PFSK-1 (cell line): ENCODE results near the gene EPHB6.

ENCODE experiments used
- FOXP2 ChIP-seq: optimal IDR thresholded peaks from 2 replicates; pipeline ENCODE3; 2011; ENCODE audit warnings: borderline replicate concordance, control low read depth, inconsistent platforms; ENCODE audit not compliant: insufficient read depth; ENCODE audit errors: extremely low read length, extremely low read depth
- POLR2AphosphoS5 ChIP-seq: IDR thresholded peaks from 2 replicates; pipeline ENCODE4 v1.6.1; 2012; ENCODE audit warnings: low read depth, mild to moderate bottlenecking, control low read depth, low read length, moderate library complexity
- SIN3A ChIP-seq: IDR thresholded peaks from 2 replicates; pipeline ENCODE4 v1.6.1; 2012; ENCODE audit warnings: mild to moderate bottlenecking, low read length, moderate library complexity, borderline replicate concordance; ENCODE audit not compliant: insufficient read depth
- TAF1 ChIP-seq: IDR thresholded peaks from 2 replicates; pipeline ENCODE4 v1.6.1; 2012; ENCODE audit warnings: low read length, control low read depth, borderline replicate concordance; ENCODE audit not compliant: insufficient read depth
- TF ChIP-seq, protein P1 (sequence below), 2 experiments: IDR thresholded peaks; 2 replicates each; pipeline versions ENCODE4 v1.6.1 to v1.8.0; 2011 to 2012; ENCODE audit warnings: low read depth in 2 of 2, low read length in 2 of 2, control low read depth in 1 of 2, inconsistent platforms in 1 of 2, mild to moderate bottlenecking in 1 of 2, moderate library complexity in 1 of 2; ENCODE audit not compliant: insufficient read depth in 1 of 2

Gene EPHB6

DNA sequence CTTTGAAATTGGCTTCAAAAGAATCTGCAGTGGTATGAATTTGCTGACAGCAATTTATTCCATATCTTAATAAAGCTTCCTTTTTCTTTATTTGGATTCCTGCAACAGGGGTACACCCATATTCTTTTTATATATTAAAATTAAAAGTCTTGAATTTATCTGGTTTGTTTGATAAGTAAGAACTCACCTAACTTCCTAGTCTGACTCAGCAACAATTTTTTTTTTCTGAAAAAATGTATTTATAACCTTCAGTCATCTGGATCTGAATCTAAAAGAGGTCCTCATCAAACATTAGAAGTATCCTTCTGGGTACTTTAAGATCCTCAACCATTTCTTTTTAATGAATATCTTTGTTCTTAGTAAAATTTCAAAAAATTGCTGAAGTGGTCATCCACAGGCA is 4.5 kb downstream of the EPHB6 start:
- TF ChIP-seq, protein P1, sequence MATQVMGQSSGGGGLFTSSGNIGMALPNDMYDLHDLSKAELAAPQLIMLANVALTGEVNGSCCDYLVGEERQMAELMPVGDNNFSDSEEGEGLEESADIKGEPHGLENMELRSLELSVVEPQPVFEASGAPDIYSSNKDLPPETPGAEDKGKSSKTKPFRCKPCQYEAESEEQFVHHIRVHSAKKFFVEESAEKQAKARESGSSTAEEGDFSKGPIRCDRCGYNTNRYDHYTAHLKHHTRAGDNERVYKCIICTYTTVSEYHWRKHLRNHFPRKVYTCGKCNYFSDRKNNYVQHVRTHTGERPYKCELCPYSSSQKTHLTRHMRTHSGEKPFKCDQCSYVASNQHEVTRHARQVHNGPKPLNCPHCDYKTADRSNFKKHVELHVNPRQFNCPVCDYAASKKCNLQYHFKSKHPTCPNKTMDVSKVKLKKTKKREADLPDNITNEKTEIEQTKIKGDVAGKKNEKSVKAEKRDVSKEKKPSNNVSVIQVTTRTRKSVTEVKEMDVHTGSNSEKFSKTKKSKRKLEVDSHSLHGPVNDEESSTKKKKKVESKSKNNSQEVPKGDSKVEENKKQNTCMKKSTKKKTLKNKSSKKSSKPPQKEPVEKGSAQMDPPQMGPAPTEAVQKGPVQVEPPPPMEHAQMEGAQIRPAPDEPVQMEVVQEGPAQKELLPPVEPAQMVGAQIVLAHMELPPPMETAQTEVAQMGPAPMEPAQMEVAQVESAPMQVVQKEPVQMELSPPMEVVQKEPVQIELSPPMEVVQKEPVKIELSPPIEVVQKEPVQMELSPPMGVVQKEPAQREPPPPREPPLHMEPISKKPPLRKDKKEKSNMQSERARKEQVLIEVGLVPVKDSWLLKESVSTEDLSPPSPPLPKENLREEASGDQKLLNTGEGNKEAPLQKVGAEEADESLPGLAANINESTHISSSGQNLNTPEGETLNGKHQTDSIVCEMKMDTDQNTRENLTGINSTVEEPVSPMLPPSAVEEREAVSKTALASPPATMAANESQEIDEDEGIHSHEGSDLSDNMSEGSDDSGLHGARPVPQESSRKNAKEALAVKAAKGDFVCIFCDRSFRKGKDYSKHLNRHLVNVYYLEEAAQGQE (IDR thresholded peaks at IDR 0.05; ENCODE audit: insufficient read depth in 1 of 2, low read depth in 2 of 2, low read length in 2 of 2): no peak
- TF ChIP-seq SIN3A: no peak
- TF ChIP-seq TAF1: no peak
- TF ChIP-seq POLR2AphosphoS5: no peak
- TF ChIP-seq FOXP2: no peak

DNA sequence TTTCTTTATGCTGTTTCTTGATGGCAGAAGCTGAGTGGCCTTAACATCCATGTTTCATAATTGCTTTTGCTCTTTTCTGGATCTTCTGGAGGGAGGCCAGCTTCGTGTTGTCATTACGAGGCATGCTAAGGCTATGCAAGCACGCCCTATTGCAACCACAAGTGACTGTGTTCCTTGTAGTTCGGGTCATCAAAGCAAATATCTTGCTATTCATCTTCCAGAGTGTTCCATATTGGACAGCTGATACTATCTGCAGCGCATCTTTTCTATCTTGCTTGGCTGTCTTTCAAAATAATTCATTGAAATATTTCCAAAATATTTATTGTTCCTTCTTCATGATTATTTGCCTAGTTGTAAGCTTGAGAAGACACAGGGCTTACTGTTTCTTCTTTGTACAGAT is 5.0 kb downstream of the EPHB6 start:
- TF ChIP-seq SIN3A: no peak

DNA sequence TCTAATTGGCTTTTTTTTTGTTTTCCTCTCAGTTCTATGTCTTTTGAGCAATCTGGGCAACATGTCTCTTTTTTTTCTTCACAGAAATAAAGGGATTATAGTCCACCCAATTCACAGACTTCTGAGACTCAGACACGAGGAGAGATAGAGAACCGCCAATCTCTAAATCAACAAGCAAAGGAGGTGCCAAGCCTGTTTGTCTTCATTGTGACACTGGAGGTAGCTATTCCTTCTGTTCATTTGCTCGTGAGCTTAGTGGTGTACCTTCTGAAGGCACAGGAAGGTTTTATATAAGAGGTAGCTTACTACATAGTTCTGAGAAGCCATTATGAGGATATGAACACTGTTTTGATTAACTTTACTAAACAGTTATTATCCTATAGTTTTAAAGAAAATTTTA is 6.1 kb downstream of the EPHB6 start:
- TF ChIP-seq POLR2AphosphoS5 (no peak), TAF1 (no peak), SIN3A (no peak), FOXP2 (no peak)
- TF ChIP-seq, protein P1 (IDR thresholded peaks at IDR 0.05; ENCODE audit: insufficient read depth in 1 of 2, low read depth in 2 of 2, low read length in 2 of 2): no peak

DNA sequence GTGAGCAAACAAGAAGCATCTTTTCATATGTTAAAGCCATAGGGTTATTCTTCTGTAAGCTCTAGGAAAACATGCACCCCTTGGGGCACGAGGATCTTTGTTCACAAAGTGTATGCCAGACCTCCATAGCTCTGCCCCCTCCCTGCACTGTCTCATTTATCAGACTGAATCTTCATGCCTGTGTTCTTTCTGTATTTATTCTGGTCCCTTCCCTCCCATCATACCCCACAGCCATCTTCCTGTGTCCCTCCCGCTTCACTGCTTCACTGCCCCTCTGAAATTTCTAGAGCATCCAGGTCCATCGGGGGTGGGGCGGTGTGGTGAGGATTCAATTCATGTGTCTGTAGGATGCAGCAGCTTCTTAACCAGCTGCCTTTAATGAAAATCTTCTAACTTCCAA is 7.5 kb downstream of the EPHB6 start:
- TF ChIP-seq POLR2AphosphoS5 (no peak), FOXP2 (no peak), SIN3A (no peak), TAF1 (no peak)
- TF ChIP-seq, protein P1 (IDR thresholded peaks at IDR 0.05; ENCODE audit: insufficient read depth in 1 of 2, low read depth in 2 of 2, low read length in 2 of 2): no peak

DNA sequence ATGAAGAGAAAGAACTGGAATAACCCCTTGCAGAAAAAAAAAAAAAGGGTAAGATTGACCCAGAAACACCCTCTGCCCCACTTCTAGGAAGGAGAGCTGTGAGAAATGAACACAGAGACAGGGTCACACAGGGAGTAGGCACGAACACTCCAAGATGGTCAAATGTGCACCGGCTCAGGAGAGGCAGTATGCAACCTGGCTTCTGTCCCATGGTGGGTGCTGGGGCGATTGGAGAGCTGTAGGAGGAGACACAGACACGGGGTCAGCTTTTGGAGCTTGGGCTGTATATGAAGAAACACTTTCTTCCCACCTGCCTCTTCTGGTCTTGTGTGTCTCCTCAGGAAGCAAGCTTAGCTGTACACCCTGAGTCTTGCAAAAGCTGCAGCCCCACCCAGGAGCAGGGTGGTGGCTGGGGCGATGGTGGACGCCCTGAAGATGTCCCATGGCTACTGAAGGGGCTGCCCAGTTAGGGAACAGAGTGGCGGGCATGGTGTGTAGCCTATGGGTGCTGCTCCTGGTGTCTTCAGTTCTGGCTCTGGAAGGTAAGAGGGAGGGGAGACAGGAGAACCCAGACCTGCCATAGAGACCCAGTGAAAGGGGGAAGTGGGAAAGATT is 8.0 kb downstream of the EPHB6 start:
- TF ChIP-seq TAF1 (no peak), FOXP2 (no peak), POLR2AphosphoS5 (no peak), SIN3A (no peak)
- TF ChIP-seq, protein P1 (IDR thresholded peaks at IDR 0.05; ENCODE audit: insufficient read depth in 1 of 2, low read depth in 2 of 2, low read length in 2 of 2): no peak
